T-helper 2 cell treated with Interferon-gamma antibody and Interleukin-4, amounts not matched to agents 5 μg/mL and 100 μg/mL, for 36 hours (primary cell): Measurements from ENCODE around the gene BICRAL.
A peak's percentile ranks its signal among the peaks of the same experiment; 100 is the strongest.
"Not testable (repeated sequence)": the region's sequence is repeated elsewhere in the genome, so short reads cannot be mapped to it uniquely, and the experiment has no call there.

Experiments
- DNase-seq: peaks from one replicate; pipeline ENCODE4 v3.0.0; 2021; ENCODE audit warnings: low spot score
- H3K27ac Mint-ChIP-seq: one replicate; pipeline ENCODE4 v1.8.0; 2021; ENCODE audit warnings: mild to moderate bottlenecking, mixed read lengths
- H3K27me3 Mint-ChIP-seq: one replicate; pipeline ENCODE4 v1.8.0; 2021; ENCODE audit warnings: low read depth, mixed read lengths
- H3K36me3 Mint-ChIP-seq: one replicate; pipeline ENCODE4 v1.8.0; 2021; ENCODE audit warnings: low read depth, mixed read lengths
- H3K4me1 Mint-ChIP-seq: one replicate; pipeline ENCODE4 v1.8.0; 2021; ENCODE audit warnings: low read depth, mixed read lengths
- H3K4me3 Mint-ChIP-seq: one replicate; pipeline ENCODE4 v1.8.0; 2022; ENCODE audit warnings: mild to moderate bottlenecking, moderate library complexity, mixed read lengths
- H3K9me3 Mint-ChIP-seq: one replicate; pipeline ENCODE4 v1.8.0; 2021; ENCODE audit warnings: mixed read lengths

The BICRAL gene, protein sequence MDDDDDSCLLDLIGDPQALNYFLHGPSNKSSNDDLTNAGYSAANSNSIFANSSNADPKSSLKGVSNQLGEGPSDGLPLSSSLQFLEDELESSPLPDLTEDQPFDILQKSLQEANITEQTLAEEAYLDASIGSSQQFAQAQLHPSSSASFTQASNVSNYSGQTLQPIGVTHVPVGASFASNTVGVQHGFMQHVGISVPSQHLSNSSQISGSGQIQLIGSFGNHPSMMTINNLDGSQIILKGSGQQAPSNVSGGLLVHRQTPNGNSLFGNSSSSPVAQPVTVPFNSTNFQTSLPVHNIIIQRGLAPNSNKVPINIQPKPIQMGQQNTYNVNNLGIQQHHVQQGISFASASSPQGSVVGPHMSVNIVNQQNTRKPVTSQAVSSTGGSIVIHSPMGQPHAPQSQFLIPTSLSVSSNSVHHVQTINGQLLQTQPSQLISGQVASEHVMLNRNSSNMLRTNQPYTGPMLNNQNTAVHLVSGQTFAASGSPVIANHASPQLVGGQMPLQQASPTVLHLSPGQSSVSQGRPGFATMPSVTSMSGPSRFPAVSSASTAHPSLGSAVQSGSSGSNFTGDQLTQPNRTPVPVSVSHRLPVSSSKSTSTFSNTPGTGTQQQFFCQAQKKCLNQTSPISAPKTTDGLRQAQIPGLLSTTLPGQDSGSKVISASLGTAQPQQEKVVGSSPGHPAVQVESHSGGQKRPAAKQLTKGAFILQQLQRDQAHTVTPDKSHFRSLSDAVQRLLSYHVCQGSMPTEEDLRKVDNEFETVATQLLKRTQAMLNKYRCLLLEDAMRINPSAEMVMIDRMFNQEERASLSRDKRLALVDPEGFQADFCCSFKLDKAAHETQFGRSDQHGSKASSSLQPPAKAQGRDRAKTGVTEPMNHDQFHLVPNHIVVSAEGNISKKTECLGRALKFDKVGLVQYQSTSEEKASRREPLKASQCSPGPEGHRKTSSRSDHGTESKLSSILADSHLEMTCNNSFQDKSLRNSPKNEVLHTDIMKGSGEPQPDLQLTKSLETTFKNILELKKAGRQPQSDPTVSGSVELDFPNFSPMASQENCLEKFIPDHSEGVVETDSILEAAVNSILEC

DNA sequence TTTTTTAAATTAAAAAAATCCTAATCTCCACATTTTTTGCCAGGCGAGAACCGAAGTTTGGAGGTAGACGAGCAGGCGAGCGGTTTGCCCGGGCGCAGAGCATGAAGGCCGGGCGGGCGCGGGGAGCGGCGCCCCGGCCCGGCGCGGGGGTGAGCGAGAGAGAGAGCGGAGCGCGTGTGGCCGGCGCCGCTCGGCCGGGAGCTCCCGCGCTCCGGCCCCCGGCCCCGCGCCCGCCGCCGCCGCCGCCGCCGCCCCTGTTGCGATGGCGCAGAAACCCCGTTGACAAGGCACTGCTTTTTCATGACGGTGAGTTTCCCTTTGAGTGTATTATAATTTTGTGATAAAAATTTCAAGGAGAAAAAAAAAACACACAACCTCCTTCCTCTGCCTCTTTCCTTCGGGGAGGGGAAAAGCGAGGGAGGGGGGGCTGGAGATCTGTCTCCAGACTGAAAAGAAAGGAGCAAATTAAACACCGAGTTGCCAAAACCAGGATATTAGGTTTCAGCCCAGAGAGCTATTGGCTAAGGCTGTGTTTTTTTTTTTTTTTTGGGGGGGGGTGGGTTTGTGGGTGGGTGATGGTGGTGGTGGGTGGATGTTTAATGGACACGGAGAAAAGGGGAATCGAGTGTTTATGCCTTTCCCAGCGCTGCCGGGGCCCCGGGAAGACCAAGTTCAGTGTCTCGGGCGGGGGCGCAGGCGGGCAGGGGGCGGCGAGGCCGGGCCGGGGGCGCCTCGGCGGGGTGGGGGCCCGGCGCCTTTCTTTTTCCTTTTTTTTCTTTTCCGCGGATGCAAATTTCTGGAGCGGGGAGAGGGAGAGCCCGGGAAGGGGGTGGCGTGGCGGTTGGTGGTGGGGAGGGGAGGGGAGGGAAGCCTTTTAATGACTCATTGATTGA is at the start of gene BICRAL:
Gene BICRAL, plus strand, starts transcription at position 257 of the 893 bp plus-strand sequence. CDS start 39,971 bp downstream, outside the sequence.
- Mint-ChIP-seq H3K4me3 (peak within 1 kb of the TSS; percentile 97), H3K4me1 (peaks cover 35% of the 10 kb centered on the region), H3K36me3 (peaks cover 19% of the 10 kb centered on the region), H3K9me3 (no peaks in the 10 kb centered on the region), H3K27me3 (no peaks in the 10 kb centered on the region), H3K27ac (peak within 1 kb of the TSS; percentile 100)
- DNase-seq: peak; percentile 64

DNA sequence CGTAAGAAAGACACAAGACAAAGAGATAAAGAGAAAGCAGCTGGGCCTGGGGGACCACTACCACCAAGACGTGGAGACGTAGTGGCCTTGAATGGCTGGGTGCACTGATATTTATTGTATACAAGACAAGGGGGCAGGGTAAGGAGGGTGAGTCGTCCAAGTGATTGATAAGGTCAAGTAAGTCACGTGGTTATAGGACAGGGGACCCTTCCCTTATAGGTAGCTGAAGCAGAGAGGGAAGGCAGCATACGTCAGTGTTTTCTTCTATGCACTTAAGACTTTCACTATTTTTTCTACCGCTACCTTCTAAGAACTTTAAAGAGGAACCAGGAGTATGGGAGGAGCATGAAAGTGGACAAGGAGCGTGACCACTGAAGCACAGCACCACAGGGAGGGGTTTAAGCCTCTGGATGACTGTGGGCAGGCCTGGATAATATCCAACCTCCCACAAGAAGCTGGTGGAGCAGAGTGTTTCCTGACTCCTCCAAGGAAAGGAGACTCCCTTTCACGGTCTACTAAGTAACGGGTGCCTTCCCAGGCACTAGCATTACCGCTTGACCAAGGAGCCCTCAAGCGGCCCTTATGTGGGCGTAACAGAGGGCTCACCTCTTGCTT is 47.9 kb upstream of the BICRAL start:
- not testable (repeated sequence) for DNase-seq, H3K36me3 Mint-ChIP-seq, H3K27ac Mint-ChIP-seq, H3K4me3 Mint-ChIP-seq, H3K4me1 Mint-ChIP-seq, H3K27me3 Mint-ChIP-seq, H3K9me3 Mint-ChIP-seq

DNA sequence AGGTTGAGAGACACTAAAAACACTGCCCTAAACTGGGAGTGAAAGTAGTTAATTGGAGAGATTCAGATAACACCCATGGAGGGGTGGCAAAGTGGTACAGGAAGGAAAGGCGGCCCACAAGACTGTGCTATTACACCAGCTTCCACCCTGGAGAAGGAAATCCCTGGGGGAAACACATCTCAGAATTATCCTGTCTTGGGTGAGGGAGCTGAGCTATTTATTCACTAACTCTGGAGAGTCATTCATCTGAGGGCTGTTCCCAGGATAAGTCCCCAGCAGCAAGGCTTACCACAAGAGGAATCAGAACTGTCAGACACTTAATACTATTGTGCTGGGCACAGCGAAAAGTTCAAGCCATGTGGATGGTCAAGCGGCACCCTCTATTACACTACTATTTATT is 45.9 kb upstream of the BICRAL start:
- Mint-ChIP-seq H3K9me3 (no peaks in the 10 kb centered on the region), H3K27me3 (peaks cover 12% of the 10 kb centered on the region), H3K4me3 (no peak overlapping the region), H3K4me1 (no peaks in the 10 kb centered on the region), H3K27ac (no peak overlapping the region), H3K36me3 (no peaks in the 10 kb centered on the region)
- no peak for DNase-seq

DNA sequence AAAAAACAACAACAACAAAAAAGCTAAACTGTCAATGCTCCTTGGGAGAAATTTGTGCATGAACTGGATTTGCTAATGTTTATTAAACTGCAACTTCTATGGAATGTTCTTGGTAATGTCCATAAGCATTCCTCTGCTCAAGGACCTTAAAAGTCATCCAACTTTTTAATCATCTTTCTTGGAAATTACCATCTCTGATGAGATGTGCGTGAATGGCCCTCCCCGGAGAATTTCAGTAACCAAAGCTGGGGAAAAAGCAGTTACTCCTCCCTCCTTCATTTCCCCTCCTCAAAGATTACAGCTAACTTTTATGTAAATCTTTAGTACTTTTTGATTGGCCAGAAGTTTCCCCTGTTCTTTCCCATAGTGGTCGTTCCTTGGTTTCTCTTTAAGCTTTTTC is 41.1 kb upstream of the BICRAL start:
- Mint-ChIP-seq H3K9me3 (no peaks in the 10 kb centered on the region), H3K4me1 (peaks cover 8% of the 10 kb centered on the region), H3K27me3 (peaks cover 12% of the 10 kb centered on the region), H3K27ac (no peak overlapping the region), H3K36me3 (peaks cover 10% of the 10 kb centered on the region), H3K4me3 (no peak overlapping the region)
- DNase-seq: no peak

DNA sequence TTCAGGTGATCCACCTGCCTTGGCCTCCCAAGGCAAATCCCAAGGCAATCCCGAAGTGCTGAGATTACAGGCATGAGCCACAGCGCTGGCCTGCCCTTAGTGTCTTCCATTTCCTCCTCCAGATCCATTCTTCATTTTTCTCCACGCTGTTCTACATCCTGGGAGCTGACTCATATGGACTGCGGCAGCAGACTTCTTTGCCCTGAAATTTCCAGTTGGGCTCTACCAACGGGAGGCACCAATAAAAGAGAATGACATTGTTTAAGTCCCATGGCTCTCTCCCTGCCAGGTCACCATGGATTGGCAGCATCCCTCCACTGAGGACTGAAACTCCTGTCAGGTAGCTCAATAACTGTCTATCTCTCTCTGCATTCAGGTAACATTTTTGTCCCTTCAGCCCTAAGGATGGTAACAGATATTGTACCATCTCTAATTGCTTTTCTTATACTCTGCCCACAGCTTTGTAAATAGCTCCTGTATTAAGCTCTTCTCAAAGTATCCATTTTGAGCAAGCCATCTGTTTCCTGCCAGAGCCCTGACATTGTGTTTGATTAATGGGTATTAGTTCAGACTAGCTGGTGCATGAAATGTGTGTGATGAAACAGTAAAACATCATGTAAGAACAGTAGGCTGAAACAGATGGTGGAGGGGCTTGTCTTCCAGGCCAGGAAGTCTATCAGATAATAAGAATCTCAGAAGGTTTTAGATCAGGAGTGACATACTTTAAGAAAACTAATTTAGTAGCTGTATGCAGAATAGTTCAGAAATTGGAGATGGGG is 39.5 kb upstream of the BICRAL start:
- Mint-ChIP-seq H3K27ac (no peak overlapping the region), H3K4me3 (peak overlapping the region; percentile 12), H3K27me3 (peaks cover 12% of the 10 kb centered on the region), H3K36me3 (peaks cover 12% of the 10 kb centered on the region), H3K9me3 (no peaks in the 10 kb centered on the region), H3K4me1 (peaks cover 10% of the 10 kb centered on the region)
- DNase-seq: no peak

DNA sequence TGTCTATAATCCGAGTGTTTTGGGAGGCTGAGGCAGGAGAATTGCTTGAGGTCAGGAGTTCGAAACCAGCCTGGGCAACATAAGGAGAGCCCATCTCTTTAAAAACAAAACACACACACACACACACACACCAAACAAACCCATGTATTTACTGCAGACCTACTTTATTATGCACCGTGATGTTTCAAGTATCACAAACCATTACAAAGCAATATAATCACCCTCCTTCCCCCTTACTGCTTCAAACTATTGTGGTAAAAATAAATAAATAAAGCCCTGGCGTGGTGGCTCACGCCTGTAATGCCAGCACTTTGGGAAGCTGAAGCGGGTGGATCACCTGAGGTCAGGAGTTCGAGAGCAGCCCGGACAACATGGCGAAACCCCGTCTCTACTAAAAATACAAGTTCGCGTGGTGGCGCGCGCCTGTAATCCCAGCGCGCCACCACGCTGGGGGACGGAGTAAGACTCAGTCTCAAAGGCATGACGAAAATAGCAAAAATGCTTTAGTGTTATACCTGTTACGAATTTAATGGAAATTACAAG is 37.4 kb upstream of the BICRAL start:
- H3K4me3 Mint-ChIP-seq: peak overlapping the region; percentile 100
- H3K9me3 Mint-ChIP-seq: no peaks in the 10 kb centered on the region
- peak overlapping the region; percentile 100 for H3K27ac Mint-ChIP-seq
- peaks cover 17% of the 10 kb centered on the region for H3K36me3 Mint-ChIP-seq
- H3K4me1 Mint-ChIP-seq: peaks cover 26% of the 10 kb centered on the region
- no peak for DNase-seq
- H3K27me3 Mint-ChIP-seq: peaks cover 2% of the 10 kb centered on the region

DNA sequence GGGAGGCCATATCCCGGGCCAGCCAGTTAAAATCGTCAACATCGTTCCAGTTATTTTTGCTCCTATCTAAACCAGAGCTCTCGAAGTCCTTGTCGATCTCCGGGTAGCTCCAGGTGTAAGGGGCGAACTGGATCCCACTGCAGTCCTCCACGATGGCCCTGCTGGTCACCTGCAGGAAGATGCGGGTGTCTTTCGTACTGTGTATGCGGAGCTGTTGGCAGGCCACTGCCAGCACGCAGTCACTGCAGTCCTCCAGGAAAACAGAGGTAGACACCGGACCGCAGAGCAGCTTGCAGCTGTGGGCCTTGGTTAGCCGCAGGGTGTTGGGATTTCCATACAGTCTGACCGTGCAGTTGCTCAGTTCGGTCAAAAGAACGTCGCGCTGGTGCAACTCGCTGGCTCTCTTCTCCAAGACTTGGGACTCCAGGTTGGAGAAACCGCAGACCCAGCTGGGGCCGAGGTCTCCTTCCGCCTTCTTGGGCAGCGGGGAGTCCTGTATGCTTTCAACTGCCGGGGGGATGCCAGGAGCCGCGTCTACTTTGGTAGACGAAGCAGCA is 36.7 kb upstream of the BICRAL start:
- Mint-ChIP-seq H3K4me3 (peak overlapping the region; percentile 100), H3K4me1 (peaks cover 26% of the 10 kb centered on the region), H3K36me3 (peaks cover 18% of the 10 kb centered on the region), H3K27me3 (no peaks in the 10 kb centered on the region), H3K27ac (peak overlapping the region; percentile 100), H3K9me3 (no peaks in the 10 kb centered on the region)
- peak; percentile 31 for DNase-seq

DNA sequence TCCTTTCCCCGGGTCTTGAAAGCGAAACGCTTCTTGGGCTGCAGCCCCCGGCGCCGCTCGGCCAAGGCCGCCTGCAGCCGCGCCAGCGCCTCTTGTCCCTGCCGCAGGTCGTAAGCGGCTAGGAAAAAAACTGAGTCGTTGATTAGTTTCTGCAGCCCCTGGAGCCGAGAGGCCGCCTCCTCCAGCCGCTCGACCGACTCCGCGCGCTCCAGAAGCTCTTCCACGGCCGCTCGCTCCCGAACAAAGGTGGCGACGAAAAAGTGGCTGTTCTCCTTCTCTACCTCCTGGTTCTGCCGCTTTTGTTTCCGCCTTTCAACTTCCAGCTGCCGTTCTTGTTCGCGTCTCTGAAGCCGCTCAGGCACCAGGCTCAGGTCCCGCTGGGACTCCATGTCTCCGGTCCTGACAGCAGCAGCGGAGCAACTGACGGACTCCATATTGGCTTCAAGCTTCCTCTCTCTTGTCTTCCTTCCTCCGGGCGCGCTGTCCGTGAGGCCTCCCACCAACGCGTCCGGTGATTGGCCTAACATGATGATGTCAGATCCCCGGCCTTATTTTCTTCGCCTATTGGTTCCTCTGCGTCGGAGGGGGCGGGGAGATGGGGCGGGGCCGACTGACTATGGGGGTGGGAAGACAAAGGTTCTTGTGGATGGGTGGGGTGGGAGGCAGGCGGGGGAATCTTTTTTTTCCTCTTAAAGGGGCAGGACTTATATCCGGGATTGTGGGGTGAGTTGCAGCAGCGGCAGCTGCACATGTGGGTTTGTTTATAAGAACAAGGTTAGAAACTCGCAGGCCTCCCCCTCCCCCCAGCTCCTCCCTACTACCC is 36.0 kb upstream of the BICRAL start, which contains the start of gene TBCC:
Gene TBCC, minus strand, starts transcription at position 464 of the 823 bp plus-strand sequence. Its CDS starts 30 bp downstream, at position 434.
- peak; percentile 91 for DNase-seq
- Mint-ChIP-seq H3K4me3 (peak within 1 kb of the TSS; percentile 100), H3K27ac (peak within 1 kb of the TSS; percentile 100), H3K27me3 (no peaks in the 10 kb centered on the region), H3K9me3 (no peaks in the 10 kb centered on the region), H3K36me3 (peaks cover 21% of the 10 kb centered on the region), H3K4me1 (peaks cover 26% of the 10 kb centered on the region)

DNA sequence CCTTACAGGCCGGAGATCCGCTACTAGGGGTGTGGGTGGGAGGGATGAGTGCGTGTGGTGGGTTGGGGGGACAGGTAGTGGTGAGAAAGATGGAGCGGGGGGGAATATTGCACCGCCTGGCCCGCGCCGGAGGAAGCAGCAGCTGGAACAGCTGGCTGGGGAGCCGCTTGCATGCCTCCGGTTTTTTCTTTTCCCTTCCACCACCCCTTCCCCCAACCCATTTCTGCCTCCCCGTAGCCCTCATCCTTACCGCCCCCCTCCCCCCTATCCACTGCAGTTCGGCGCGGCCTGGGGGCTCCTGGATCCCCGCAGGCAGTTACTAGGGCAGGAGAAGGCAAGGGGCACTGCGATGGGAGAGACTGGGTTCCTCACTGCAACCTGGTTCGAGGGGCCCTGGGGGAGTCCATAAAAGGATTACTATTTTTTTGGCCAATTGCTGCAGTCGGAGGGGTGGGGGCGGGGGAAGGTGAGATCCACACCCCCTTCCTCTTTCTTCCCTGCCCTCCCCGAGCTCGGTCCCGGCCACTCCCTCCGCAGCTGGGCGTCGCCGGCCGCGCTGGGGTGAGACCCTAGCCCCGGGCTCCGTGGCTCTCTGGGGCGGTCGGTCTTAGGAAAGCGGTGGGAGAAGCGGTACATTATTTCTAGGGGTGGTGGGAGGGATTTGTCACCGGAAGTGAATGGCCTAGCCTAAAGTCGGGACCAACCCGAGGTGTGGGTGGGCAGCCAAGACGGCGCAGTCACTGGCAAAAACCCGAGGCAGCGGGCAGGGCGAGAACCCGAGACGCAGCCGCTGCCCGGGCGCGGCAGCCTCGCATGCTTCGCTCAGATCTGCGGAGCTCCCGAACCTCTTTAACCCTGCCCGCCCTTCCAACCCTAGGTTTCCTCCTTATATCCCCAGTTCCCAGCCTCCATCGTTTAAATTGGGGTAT is 35.1 kb upstream of the BICRAL start:
- Mint-ChIP-seq H3K36me3 (peaks cover 21% of the 10 kb centered on the region), H3K9me3 (no peaks in the 10 kb centered on the region)

DNA sequence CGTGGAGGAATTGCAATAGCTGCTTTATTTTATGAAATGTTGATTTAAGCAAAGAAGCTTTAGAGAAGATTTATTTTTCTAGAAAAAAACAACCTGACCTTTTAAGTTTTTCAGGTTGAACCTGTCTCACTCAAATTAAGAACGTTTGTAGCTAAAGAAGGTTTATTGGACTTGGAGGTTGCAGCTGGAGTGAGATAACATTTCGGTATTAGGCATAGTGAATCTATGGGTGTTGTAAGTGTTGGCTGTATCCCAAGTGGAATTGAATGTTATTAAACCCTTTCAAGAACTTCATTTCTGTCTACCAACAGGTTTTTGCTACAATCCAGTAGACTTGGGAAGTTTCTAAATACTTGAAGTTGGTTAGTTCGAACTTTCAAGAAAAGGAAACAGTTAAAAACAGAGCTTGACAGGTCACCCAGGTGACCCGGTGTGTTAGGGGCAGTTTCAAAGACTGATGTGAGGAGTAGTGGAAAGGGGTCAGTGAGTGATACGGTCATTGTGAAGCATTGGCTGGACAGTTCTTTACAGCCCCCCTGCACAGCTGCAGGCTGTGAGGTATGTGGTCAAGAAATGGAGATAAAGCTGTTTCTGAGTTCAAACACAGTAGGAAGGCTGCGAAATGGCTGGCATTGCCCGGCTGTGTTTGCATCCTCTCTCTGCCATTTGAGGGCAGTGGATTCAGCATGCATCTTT is 33.5 kb upstream of the BICRAL start:
- Mint-ChIP-seq H3K4me3 (peak overlapping the region; percentile 100), H3K36me3 (peaks cover 21% of the 10 kb centered on the region), H3K9me3 (no peaks in the 10 kb centered on the region), H3K4me1 (peaks cover 23% of the 10 kb centered on the region), H3K27me3 (no peaks in the 10 kb centered on the region), H3K27ac (peak overlapping the region; percentile 100)
- DNase-seq: no peak

More for the DNA sequence above, 35.1 kb upstream of the BICRAL start:
- H3K4me3 Mint-ChIP-seq: peak overlapping the region; percentile 100
- peaks cover 26% of the 10 kb centered on the region for H3K4me1 Mint-ChIP-seq
- peak overlapping the region; percentile 100 for H3K27ac Mint-ChIP-seq
- DNase-seq: peak; percentile 84
- no peaks in the 10 kb centered on the region for H3K27me3 Mint-ChIP-seq
